HG03095 (cell line): ENCODE measurements around the gene TRIM45.
"Not testable (repeated sequence)": the region's sequence is repeated elsewhere in the genome, so short reads cannot be mapped to it uniquely, and the experiment has no call there.

Experiments
- ATAC-seq: cut with Tn5 transposase; IDR thresholded peaks from one replicate; pipeline ENCODE4 v1.9.1; 2021; ENCODE audit warnings: moderate library complexity; ENCODE audit not compliant: unreplicated experiment

TRIM45 gene

DNA sequence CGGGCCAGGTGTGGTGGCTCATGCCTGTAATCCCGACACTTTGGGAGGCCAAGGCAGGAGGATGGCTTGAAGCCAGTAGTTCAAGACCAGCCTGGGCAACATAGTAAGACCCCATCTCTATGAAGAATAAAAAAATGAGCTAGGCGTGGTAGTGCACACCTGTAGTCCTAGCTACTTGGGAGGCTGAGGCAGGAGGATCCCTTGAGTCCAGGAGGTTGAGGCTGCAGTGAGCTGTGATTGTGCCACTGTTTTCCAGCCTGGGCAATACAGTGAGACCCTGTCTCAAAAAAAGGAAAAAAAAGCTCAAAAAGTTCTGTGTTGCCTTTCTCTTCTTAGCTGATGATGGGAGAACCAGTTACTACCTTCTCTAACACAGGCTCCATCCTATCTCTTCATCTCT lies 19.7 kb downstream of the TRIM45 start:
- not testable (repeated sequence) for ATAC-seq

DNA sequence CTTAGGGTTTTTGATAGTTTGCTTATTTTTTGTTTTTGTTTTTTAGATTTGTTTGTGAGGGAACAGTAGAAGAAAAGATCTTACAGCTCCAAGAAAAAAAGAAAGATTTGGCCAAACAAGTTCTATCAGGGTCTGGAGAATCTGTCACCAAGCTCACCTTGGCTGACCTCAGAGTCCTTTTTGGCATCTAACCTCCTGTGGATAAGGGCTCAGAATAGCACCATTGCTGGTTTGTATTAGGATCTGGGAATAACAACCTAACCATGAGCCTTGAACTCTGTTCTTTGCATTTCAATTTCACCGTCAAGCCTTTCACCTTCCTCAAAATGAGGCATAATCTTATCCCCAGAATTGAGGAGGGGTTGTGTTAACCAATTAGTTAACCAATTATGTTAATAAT lies 20.2 kb downstream of the TRIM45 start:
- ATAC-seq, result no peak

DNA sequence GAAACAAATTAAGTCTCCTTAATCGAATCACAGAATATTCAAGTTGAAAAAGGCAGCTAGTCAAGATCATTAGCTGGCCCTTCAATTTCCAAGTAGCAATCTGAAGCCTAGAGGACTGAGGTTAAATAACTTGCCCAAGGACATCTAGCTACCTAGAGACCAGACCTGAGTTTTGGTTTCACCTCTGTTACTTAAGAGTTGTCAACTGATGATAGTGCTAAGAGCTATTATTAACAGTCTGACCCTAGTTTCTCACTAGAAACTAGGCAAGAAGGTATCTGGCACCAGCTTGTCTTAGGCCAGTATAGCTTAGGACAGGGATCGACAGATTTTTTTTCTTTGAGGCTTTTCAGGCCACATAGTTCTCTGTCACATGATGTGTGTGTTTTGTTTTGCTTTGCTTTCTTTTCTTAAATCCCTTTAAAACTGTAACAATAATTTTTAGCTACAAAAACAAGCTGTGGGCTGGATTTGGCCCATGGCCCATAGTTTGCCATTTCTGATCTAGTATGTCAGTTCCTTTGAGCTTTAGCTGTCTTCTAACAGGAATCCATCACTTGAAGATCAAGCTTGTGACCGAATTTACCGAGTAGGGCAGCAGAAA lies 23.2 kb downstream of the TRIM45 start:
- ATAC-seq, result no peak

DNA sequence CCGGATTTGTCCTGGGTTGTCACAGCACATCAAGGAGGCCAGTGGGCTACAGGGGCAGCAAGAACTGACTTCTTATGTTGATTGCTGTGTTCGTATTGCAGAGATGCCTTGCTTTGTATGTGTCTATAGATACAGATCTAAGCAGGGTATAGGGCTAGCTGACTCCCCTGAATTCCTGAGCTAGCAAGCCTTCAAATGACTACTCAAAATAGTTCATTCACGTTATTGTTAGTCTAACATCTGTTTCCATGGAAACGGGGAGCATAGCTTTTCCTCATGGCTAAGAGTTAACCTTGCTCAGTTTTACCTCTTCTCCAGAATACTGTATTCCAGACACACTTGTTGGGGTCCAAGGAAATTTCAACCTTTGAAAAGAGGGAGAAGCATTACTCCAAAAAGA lies 24.1 kb downstream of the TRIM45 start:
- no peak for ATAC-seq

DNA sequence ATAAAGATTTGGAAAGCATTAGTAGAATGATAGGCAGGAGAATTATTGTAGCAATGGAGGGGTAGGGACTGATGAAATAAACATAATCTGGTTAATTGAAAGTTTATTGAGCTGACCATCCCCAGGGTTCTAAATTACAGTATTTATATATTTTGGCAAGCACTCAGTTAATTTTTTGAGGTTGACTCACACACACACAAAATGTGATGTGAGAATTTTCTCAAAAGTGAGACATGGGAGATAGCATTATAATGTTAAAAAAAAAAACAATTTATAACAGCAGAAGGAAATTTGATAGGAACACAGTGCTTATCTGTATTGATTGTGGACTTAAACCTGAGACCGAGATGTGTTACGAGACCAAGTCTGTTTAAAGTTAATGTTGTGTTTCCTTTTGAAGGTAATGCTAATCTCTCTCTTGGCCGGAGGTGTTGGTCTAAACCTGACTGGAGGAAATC lies 24.6 kb downstream of the TRIM45 start:
- no peak for ATAC-seq

DNA sequence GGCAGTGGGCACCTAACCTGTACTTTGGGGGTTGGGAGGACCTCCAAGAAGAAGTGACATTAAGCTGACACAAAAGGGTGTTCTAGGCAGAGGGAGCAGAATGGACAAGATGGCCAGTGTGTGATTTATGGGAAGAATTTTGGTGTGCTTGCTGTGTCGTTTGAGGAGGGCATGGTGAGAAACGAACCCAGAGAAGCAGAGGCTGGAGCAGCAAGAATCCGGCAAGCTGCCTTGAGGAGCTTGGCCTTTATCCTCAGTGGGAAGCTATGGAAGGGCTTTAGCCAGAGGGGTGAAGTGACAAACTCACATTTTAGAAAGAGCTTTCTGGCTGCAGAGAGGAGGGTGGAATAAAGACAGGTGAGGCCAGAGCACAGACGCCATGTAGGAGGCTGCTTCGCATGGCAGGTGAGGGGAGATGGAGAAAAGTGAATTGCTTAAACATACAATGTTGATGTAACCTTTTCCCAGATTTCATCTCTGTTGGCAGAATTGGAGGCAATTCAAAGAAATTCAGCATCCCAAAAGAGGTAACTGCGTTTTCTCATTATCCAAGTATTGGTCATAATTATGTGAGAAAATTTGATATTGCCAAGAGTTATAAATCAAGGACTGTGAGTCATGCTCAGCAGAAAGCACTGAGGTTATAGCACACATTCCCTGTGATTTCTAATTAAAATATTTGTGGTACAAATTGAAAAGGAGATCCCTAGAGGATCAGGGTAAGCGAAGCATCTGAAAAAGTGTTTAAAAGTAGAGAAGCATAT lies 26.5 kb downstream of the TRIM45 start:
- ATAC-seq, result no peak

DNA sequence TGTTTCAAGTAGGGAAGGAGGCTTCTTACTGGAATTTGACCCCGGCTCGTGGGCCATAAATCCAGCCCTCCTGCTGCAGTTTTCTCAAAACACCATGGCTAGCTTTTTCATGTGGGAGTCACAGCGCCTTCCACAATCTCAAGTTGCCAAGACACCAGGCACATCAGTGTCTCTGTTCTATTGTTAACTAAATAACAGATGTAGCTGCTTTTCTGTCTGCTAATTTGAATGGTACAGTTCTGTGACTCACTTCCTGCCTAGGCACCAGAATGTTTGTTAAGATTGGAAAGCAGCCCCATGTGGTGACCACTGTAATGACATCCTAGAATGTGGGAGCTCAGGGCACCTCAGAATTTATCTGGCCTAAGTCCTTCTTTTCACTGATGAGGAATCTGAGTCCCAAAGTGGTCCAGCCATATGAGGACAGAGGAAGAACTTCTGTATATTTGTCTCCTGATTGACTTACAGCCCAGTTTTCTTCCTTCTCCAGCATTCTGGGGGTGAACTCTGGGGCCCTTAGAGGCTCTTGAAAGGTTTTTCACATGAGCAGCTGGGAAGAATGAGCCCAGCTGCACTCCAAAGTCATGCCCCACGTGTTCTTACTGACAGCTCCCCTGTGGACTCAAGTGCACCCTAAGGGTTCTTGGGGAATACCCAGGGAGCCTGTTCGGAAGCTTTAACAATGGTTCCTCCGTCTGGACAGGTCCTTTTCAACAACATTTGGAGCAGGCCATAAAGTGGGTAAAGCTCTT lies 27.5 kb downstream of the TRIM45 start:
- peak; percentile 79 for ATAC-seq

DNA sequence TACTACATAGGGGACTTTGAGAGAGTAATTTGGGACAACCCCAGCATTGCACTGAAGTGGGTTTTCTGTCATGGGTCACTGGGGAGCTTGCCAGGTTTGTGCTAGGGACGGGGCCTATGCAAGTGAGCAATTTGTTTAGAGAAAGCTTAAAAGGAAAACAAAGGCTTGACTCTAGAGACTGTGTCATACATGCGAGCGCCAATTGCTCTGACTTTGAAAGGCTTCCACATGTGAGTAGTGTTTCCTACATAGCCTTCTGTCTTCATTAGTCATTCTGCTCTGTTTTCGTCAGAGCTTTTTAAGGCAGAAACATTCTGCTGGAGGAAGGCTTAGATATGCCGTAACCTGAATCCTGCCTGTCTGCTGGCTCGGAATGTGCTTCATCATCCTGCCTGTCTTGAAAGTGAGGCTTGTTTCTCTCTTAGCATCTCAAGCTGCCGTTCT lies 28.4 kb downstream of the TRIM45 start:
- no peak for ATAC-seq

DNA sequence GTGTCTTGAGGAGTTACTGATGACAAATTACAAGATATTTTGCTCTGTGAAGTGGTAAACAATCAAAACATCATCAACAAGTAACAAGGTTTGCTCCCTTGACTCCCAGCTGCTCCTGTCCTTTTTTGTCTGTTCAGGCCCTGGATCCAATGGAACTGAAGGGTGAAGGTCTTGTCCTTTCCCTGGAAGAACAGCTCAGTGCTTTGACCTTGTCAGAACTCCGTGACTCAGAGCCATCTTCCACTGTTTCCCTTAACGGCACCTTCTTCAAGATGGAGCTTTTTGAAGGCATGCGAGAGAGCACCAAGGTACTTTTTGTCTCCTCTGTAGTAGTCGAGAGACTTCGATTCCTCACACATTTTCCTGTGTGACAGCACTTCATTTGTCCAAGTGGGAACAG lies 29.0 kb downstream of the TRIM45 start:
- no peak for ATAC-seq

DNA sequence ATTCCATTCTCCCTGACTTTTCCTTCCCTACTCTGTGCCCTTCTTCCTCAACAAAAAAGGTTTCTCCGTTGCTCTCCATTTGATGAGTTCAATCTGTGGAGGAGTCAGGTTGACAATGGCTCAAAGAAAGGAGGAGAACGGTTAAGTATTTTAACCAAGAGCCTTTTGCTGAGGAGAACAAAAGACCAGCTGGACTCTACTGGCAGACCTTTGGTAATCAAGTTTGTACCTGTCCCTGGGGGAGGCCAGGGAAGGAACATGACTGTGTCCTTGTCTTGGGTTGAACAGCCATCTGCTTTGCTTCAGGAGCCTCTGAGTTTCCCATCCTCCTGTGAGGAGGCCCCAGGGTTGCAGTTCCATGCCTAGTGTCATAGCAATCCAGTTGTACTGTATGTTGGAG lies 31.6 kb downstream of the TRIM45 start:
- ATAC-seq, result no peak

DNA sequence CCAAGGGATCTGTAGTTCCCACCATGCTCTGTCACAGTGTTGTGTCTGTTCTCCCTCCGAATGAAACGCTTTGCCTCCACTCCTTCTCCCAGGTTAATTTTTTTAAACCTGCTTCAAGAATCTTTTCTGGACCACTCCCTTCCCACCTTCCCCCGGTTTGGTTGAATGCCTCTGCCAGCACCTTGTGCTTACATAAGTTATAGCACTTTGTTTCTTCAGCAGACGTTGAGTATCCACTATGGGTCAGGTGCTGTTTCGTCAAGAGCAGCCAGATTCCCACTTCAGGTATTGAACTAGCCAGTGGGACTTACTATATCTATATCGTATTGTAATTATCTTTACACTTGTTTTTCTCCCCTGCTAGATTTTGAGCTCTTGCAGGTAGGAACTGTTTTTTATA lies 33.9 kb downstream of the TRIM45 start:
- ATAC-seq, result no peak

DNA sequence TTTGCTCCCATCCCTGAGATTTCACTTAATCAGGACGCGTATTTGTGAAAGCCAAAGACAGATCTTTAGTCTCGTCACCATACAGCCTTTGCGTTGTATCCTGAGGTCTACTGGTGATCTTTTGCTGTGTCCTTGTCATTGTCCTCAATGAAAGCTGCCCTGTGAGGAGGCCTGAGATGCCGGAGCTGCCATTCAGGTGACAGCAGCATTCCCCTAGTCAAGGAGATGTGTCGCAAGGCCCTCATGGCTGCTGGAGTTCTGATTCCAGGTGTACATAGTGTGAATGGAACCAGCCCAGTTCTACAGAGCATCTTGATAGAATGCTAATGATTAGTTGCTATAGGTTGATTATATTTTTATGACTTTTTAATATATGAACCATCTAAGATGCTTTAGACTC lies 37.3 kb downstream of the TRIM45 start:
- no peak for ATAC-seq

DNA sequence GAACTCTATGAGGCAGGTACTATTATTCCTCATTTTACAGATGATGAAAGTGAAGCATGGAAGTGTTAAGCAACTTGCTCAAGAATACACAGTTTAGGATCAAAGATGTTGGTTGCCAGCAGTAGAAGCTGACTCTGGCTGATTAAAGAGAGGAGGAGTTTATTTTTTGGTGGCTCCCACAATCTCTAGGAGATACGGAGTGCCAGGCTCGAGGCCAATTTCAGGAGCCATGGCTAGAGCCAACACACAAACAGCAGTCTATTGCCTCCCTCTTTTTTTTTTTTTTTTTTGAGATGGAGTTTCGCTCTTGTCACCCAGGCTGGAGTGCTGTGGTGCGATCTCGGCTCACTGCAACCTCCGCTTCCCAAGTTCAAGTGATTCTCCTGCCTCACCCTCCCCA lies 41.8 kb downstream of the TRIM45 start:
- no peak for ATAC-seq

DNA sequence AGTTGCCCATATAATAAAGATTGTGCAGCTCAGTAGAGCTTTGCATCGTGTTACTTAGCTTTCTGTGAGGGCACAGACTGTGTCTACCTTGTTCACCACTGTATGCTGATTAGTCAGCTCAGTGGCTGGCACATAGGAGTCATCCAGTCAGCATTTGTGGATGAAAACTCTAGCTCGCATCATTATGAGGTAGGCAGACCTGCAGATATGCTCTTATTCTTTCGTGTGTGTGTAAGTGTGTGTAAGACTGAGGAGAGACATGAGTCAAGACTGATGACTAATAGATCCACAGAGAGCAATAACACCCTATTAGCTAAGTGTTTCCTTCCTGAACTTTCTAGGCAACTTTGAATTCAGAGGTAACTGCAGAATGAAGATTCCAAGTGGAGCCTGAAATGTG lies 44.3 kb downstream of the TRIM45 start:
- ATAC-seq, result no peak

DNA sequence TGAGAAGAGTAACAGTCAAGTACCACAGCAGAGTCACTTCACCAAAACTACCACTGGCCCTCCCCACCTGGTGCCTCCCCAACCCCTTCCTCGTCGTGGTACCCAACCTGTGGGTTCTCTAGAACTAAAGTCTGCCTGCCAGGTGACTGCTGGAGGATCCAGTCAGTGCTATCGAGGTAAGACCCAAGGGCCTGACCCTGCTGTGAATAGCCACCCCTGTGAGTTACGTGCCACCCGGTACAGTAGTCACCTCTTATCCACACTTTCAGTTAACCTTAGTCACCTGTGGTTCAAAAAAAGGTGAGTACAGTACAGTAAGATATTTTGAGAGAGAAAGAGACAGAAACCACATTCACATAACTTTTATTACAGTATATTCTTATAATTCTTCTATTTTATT lies 44.9 kb downstream of the TRIM45 start:
- ATAC-seq, result no peak

DNA sequence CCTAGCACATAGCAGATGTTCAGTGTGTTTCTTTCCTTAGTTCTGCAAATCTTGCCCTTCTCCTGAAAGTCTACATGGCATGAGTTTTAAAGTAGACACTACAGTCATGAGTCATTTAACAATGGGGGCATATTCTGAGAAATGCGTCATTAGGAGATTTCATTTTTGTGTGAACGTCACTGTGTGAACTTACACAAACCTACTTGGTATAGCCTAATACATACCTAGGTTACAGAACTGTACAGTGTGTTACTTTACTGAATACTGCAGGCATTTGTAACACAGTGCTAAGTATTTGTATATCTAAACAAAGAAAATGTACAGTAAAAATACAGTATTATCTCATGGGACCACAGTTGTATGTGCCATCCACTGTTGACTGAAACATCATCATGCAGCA lies 51.4 kb downstream of the TRIM45 start:
- no peak for ATAC-seq

DNA sequence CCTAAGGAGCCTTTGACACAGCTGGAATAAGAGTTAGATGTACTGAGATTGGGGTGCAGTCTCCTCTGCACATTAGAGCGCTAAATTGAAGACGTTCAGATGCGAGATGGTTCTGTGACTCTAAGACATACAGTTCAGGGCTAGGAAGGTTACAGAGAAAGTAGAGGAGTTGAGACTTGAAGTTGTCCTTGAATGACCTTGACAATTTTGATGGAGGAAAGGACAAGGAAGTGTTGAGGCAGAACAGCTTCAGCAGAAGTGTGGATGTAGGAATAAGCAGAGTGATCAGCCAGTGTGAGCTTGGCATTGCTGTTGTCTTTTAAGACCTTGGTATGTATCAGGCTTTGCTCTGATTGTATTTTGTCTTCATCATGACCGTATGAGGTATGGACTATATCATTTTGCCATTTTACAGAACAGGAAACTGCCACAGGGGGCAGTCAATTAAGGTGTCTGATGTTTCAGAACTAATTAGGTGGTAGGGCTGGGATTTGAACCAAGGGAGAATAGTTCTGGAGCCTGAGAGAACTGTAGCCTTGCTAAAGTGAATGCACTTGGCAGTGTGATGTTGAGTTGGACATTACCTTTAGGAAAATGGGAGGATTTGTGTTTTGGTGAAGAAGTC lies 52.2 kb downstream of the TRIM45 start:
- ATAC-seq, result no peak

DNA sequence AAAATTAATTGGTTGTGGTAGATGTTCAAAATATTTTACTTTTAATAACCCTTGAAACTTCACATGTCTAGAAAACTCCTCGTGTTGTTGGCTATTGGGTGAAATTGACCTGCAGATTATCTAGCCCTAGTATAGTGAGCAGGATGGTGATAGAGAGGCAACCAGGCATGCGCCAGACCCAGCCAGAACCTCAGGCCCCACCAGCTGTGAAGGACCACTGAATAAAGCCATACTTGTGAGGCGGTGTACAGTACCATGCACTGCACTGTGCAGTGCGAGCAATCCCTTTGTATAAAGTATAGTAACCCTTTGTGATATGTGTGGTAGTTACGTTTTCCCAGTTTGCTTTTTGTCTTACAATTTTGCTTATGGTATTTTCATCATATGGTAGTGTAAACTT lies 53.0 kb downstream of the TRIM45 start:
- ATAC-seq, result no peak

DNA sequence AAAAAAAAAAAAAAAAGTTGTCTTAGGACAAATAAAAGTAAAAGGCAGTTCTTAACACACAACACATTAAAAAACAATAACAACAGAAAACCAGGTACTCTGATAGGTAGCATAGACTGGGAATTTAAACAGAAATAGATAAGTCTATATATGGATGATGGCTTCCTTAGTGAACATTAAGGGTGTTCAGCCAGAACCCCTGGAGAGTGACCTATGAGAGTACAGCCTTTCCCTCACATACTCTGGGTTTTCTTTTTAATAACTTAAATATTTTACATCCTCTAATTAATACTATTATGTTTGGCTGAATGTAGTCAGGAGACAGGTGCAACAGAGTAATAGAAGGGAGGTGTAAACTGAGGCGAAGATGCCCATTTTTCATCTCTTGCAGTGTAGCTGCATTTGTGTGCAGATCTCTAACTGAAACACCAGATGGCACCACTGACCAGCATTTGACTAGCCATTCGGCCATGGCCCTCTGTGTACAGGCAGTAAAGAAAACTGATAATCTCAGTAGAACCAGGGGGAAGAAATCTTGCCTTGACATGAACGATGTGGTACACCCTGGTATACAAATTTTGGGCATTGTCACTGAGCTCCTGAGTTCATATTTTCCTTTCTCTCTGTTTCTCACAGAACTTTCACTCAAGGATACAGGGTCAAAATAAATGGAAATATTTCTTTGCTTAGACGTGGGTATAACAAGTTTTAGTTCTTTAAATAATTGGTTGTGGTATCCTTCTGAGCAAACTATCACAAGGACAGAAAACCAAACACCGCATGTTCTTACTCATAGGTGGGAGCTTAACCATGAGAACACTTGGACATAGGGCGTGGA lies 53.8 kb downstream of the TRIM45 start:
- ATAC-seq, result no peak

DNA sequence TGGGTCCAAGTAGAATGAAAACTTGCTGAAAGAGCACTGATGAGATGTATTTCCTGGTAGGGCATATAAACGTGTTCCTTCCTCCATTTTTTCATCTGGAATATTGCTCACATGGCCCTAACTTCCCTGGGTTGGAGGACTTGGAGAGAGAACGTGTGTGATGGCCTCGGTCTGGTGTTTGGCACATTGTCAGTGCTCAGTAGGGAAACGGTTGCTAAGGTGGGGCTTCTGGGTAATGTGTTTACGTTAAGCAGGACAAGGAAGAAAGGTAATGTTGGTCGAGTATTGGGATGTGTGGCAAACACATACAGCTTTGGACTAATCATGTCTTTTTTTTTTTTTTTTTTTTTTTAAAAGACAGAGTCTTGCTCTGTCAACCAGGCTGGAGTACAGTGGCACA lies 55.2 kb downstream of the TRIM45 start:
- no peak for ATAC-seq

DNA sequence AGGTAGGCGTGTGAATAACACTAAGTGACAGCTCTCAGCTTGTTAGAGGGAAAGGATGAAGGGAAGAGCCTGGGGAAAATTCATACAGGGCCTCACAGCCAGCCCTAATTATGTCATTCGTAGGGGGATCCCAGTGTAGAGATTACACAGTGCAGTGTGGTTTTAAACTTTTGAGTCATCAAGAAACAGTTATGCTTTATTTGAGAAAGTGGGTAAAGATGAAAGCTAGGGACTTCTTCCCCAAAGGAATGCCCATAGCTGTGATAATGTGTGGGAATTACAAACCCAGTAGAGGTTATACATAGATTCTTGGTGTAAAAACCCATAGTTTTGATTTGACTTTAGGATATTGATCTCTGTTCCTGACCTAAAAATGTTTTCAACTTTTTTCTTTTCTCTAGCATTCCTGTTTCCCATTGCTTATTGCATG lies 59.5 kb downstream of the TRIM45 start:
- peak; percentile 34 for ATAC-seq
